Hematopoietic multipotent progenitor cell treated with erythropoietin and hydrocortisone succinate and interleukin-3 and kit ligand, for 6 days (in vitro differentiated cells): ENCODE data around the gene NPB.
A peak's percentile ranks its signal among the peaks of the same experiment; 100 is the strongest.

Experiments used
- DNase-seq: peaks from one replicate; pipeline ENCODE4 v3.0.0-alpha.2; 2015

Gene NPB

DNA sequence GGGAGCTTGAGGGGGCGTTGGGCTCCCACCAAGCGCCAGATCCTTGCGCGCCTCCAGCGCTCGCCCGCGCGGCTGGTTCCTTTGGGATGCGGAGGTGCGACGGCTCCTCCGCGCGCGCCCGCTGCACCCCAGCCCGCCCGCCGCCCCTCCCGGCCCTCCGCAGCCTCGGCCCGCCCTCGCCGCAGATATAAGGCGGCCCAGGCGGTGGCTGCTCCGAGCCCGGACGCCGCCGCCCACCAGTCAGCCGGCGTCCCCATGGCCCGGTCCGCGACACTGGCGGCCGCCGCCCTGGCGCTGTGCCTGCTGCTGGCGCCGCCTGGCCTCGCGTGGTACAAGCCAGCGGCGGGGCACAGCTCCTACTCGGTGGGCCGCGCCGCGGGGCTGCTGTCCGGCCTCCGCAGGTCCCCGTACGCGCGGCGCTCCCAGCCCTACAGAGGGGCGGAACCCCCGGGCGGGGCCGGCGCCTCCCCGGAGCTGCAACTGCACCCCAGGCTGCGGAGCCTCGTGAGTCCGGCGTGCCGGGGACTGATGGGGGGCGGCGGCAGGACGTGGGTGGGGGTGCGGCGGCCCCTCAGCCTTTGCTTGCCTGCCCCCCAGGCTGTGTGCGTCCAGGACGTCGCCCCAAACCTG, at the start of gene NPB:
NPB (plus strand) TSS at position 216 of the 630 bp plus-strand sequence; CDS start at position 256, 40 bp downstream.
- DNase-seq: peak; percentile 76

DNA sequence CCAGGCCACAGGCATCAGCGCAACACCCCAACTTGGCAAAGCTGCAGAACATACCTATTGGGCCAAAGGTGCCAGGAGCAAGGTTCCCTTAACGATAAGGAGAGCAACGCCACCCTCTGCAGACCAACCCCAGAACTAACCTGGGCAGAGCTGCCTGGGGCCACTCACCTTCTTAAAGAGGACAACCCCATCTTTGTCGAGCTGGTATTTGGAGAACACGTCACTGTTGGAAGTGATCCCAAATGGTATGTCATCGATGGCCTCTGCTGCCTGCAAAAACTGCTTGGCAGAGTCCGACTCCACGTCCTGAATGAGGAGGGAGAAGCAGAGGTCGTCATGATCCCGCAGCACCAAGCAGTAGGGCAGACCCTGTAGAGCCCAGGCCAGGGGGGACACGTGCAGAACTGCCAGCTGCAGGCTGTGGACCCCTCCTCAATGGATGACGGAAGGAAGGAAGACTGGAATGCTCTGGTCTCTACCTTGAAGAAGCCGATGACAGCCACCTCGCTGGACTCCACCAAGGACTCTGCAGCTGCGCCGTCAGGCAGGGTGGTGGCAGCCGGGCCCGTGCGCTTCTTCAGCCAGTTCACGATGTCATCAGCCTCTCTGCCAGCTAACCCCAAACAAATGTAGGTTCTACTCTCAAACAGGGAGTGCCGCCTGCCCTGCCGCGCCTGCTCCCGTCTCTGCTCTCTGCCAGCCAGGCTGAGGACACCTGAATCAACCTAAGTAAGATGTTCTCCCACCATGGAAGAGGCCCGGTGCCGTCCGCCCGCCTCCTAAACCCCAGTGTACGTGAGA, 46.9 kb upstream of the NPB start:
- no peak for DNase-seq

- no peak for DNase-seq
These were observed 43.7 kb upstream of the NPB start for GRCh38 chr17:81858170-81858966.

GRCh38 chr17:81858967-81859905, 42.8 kb upstream of the NPB start:
- DNase-seq: peak; percentile 72

GRCh38 chr17:81859906-81860755, 41.9 kb upstream of the NPB start, which contains the start of gene P4HB:
P4HB (minus strand) TSS chr17:81860535; CDS start chr17:81860471, 64 bp downstream.
- no peak for DNase-seq

GRCh38 chr17:81860756-81861568, 41.1 kb upstream of the NPB start:
- peak; percentile 100 for DNase-seq

DNA sequence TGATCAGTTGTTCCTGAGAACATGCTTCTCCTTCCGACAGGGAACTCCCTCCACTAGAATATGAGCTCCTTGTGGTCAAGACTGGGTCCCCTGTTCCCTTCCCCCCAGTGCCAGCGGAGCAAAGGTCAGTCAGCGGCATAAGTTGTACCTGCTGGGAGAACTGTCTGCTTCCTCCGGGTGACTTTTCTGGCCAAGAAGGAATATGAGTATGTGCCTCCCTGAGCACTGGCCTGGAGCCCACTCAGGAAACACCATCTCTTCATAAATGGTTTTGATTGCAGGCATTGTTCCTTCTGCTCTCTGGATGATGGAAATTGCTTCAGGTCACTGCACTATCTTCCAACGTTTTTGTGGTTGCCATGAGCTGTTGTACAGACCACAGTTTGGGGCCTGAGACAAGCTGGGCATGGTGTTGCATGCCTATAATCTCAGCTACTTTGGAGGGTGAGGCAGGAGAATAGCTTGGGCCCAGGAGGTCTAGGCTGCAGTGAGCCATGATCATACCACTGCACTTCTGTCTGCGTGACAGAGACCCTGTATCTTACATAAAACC, 38.8 kb upstream of the NPB start:
- peak; percentile 42 for DNase-seq

DNA sequence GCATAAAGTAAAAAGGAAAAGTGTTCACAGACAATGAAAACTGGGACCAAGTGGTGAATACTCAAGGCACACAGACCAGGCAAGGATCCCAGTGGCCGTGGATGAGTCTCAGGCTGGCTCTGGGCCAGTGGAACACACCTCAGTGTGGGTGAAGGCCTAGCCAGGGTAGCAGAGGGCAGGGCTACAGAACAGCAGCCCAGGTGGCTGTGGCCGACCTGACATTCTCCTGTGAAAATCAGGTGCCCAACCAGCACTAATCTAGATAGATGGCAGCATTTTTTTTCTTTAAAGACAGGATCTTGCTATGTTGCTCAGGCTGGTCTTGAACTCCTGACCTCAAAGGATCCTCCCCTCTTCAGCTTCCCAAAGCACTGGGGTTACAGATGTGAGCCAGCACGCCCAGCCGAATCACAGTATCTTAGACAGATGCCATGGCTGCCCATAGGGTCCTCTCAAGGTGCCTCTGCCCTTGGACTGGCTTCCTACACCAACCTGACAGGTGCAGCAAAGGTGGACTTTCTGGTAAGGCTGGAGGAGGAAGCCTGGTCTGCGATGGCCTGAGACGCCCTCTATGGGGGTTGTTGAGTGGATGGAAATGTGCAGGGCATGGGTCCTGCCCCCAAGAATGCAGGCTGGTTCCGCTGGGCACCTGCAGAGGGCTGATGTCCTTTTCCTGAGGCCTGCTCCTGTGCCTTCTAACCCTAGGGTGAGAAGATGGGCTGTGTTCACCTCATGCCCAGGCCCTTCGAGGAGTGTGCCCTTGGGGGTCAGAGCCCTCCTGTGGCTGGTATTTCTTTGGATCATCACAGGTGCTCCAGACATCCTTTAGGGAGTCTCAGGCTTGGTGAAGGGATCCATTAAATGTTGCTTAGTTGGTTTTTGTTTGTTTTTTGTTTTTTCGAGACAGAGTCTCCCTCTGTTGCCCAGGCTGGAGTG, 37.9 kb upstream of the NPB start:
- no peak for DNase-seq

- DNase-seq: no peak
These were observed 36.7 kb upstream of the NPB start for GRCh38 chr17:81865358-81865732.

DNA sequence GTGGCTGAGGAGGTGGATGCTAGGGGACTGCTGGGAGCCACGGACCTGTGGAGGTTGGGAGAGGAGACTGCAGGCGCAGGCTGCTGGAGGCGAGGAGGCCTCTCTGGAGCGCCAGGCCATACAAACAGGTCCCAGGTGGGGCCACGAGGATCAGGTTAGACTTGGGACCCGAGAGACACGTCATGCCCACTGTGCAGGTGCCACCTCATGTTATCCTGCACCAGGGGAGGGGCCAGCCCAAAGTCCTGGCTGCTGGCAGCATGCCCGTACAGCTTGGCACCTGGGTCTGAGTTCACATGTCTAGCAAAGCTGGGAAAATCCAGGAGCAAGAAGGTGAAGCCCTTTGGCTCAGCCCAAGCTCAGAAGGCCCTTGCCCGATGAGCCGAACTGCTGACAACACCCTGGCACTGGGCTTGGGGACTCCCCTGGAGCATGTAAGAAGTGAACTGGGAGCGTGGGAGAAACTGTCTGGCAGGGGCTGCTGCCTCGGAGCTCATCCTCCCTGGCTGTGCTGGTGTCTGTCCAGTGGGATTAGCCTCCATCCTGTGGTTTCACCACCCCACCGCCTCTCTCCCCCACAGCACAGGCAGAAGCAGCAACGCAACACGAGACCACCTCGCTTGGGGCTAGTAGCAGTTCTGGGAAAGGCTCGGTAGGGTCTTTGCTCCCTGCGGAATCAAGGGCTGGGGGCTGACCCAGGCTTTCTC, 36.2 kb upstream of the NPB start:
- no peak for DNase-seq

DNA sequence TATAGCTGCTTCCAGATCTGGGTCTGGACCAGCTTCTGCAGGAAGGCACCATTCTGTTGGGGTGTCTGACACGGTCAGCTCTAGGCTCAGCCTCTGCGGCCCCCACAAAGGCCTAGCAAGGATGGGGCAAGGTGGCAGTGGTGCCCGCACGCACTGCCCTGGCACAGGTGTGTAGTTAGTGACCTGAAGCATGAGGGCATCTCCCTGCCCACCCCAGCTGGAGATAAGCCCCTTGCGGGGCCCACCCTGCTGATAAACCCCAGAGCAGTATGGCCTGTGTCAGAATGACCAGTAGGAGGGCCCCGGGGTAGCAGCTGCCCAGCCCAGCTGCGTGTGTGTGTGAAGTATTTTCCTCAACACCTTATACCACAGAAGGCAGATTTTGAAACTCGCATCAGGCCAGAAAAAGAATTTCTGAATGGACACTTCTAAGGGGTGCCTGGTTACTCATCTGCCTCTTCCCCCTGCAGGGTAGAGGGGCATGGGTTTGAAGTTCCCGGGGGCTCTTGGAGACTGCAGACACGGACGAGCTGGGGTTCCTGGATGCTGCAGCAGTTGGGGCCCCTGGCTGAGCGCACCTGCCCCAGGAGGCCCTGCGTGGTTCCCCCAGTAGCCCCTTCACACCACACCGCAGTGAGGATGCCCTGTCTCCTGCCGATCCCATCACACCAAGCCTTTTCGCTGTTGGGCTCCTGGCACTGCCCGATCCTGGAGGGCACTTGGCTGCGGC, 35.4 kb upstream of the NPB start:
- DNase-seq: no peak

- DNase-seq: peak; percentile 51
These were observed 34.7 kb upstream of the NPB start for GRCh38 chr17:81867170-81867990.

GRCh38 chr17:81867991-81868673, 33.9 kb upstream of the NPB start:
- DNase-seq: peak; percentile 18

DNA sequence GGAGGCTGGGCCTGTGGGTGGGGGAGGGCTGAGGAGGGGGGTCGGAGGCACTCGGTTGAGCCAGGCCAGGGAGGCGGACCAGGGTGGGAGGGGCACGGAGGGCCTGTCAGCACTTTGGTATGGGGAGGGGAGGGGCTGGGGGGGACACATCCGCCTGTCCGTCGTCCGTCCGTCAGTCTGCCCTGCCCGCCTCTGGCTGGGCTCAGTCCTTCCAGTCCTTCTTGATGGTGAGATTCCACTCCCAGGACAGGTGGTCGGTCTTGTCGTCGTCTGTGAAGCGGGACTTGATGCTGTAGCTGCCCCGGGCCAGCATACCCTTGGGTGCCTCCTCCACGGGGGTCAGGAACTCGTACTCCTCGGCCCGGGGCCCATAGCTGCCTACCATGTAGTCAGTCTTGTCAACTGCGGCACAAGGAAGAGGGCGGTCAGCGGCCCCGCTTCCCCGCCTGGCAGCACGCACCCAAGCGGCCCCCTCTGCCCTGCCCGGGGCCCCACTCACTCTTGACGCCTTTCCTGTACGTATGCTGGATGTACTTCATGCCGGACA, 33.3 kb upstream of the NPB start:
- DNase-seq: no peak

DNA sequence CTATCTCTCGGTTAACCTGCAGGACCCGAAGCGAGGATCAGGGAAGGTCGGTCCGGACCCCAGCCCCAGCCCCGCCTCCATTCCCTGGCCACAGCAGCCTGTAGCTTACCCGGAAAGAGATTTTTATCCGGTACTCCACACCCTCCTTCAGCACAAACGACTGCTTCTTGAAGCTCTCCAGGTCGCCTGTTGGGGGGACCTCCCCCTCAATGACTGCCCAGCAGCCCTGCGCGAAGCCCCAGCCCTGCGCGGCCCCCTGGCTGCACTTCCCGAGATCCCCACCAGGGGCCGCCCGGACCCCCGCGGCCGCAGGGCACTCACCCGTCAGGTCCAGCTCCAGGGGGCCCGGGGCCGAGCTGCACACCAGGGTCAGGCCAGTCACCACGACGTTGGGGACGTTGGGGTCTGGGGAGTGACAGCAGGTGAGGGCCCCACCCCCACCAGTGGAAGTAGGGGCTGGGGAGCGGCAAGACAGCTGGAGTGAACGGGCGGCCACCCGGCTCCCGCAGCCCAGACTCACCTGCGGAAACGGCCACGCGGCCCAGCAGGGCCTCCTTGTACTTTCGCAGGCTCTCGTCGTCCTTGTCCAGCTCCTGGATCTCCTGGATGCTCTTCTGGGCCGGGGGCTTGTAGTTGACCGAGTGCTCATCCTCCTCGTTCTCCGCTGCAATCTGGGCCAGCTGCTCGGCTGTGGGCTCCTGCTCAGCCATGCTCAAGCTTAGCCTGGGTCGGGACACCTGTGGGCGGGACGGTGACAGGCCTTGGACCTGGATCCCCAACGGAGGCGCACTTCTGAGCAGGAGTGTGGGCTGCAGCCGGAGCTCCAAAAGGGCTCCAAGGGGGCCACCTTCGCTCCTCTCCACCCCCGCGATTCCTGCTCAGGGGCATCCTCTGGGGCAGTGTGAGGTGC, 32.6 kb upstream of the NPB start:
- peak; percentile 46 for DNase-seq
